GF-D8 (cell line): ENCODE data around the gene EML3.
A peak's percentile ranks its signal among the peaks of the same experiment; 100 is the strongest.
"Not testable (repeated sequence)": the region's sequence is repeated elsewhere in the genome, so short reads cannot be mapped to it uniquely, and the experiment has no call there.

Source experiments
- DNase-seq: peaks from one replicate; lab custom pipeline; 2025; lab: John Stamatoyannopoulos, UW

Gene EML3

GRCh38 chr11:62600367-62601121 lies 12.0 kb downstream of the EML3 start:
- DNase-seq: no peak

- DNase-seq: no peak
Measured at GRCh38 chr11:62599901-62600300, 12.7 kb downstream of the EML3 start.

- DNase-seq: peak; percentile 96
Measured at GRCh38 chr11:62599069-62599696, 13.4 kb downstream of the EML3 start.

GRCh38 chr11:62595124-62595523 lies 17.5 kb downstream of the EML3 start:
- no peak for DNase-seq

GRCh38 chr11:62593434-62594044 lies 19.0 kb downstream of the EML3 start:
- DNase-seq: peak; percentile 61

GRCh38 chr11:62592989-62593421 lies 19.6 kb downstream of the EML3 start:
- no peak for DNase-seq

GRCh38 chr11:62592146-62592815 lies 20.3 kb downstream of the EML3 start:
- DNase-seq: no peak

GRCh38 chr11:62591448-62592145 lies 21.0 kb downstream of the EML3 start, which contains the start of gene TUT1:
TUT1 (minus strand) TSS chr11:62591523; CDS start chr11:62591485, 38 bp downstream.
- DNase-seq: peak; percentile 99

- no peak for DNase-seq
Measured at GRCh38 chr11:62588966-62589637, 23.5 kb downstream of the EML3 start.

- not testable (repeated sequence) for DNase-seq
Measured at GRCh38 chr11:62585356-62585755, 27.2 kb downstream of the EML3 start.

GRCh38 chr11:62581735-62582134 lies 30.8 kb downstream of the EML3 start:
- DNase-seq: not testable (repeated sequence)

- no peak for DNase-seq
Measured at GRCh38 chr11:62580959-62581715, 31.4 kb downstream of the EML3 start.

GRCh38 chr11:62579252-62579651 lies 33.3 kb downstream of the EML3 start:
- no peak for DNase-seq

GRCh38 chr11:62578541-62578940 lies 34.0 kb downstream of the EML3 start:
- DNase-seq: no peak

- DNase-seq: no peak
Measured at GRCh38 chr11:62577046-62577714, 35.4 kb downstream of the EML3 start.

- DNase-seq: no peak
Measured at GRCh38 chr11:62575837-62576236, 36.7 kb downstream of the EML3 start.

GRCh38 chr11:62575156-62575555 lies 37.4 kb downstream of the EML3 start:
- DNase-seq: no peak

- no peak for DNase-seq
Measured at GRCh38 chr11:62574363-62575071, 38.1 kb downstream of the EML3 start.
